ENCODE data around the gene DNAH3. TPM values are rescaled to one million over a fixed set of nuclear protein-coding genes. Genes with fewer than 3 reads are reported as not detected.
"Not testable (repeated sequence)": the region's sequence is repeated elsewhere in the genome, so short reads cannot be mapped to it uniquely, and the experiment has no call there.

Gene DNAH3
- total and polyA plus RNA-seq, 2 donors, result 0.09 to 0.30 TPM

DNA sequence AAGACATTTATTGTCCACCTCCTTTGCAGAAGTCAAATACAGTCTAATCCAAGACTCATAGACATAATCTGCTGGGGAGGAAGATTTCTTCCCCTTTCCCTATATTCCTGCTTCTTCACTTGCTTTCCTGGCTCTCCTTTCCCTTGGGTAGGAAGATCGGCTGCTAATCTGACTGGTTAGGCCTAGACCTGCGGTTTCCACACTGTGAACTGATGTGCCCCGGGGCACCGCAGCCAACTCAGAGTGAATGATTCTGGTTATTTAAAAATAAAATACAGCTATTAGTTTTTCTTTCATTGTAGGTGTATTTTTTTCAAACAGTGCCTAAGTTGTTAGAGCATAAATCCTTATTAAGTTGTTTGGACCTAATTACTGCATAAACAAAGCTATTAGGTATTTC lies 78.9 kb downstream of the DNAH3 start:
- Histone ChIP-seq H3K27me3 (ENCODE audit: control insufficient read depth in 2 of 2, insufficient read depth in 1 of 2, low read length in 1 of 2) (no peaks in the 10 kb centered on the region), H3K9me3 (ENCODE audit: control insufficient read depth in 2 of 2, insufficient read depth in 1 of 2, low read length in 1 of 2) (no peaks in the 10 kb centered on the region), H3K4me1 (ENCODE audit: control insufficient read depth in 2 of 2, insufficient read depth in 2 of 2, low read length in 2 of 2) (no peaks in the 10 kb centered on the region), H3K27ac (ENCODE audit: low read depth in 1 of 2, low read length in 1 of 2) (no peak overlapping the region), H3K4me3 (ENCODE audit: low read length in 2 of 2) (no peak overlapping the region), H3K36me3 (ENCODE audit: control insufficient read depth in 2 of 2, insufficient read depth in 2 of 2, low read length in 1 of 2) (no peaks in the 10 kb centered on the region)
- 98% methylated on average over 4 of the region's 4 CpGs for WGBS
- no peak for DNase-seq (ENCODE audit: low read depth in 6 of 9, low spot score in 9 of 9)

DNA sequence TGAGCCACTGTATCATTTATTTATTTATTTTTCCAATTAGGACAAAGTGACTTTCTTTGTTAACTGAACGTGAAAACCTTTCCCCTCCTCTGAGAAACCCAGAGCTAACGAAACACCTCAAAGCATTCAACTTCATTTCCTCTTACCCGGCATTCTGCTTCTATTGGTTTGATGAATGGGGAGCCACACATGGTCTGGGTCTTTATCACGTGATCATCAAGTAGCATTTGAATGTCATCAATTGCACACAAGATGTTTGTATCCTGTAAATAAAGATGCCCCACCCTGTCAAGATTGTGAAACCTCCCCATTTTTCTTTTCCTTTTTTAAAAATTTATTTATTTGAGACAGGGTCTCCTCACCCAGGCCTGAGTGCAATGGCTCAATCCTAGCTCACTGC lies 80.1 kb downstream of the DNAH3 start:
- no peak overlapping the region for H3K4me3 ChIP-seq (ENCODE audit: low read length in 2 of 2)
- H3K27ac ChIP-seq (ENCODE audit: low read depth in 1 of 2, low read length in 1 of 2), result no peak overlapping the region
- no peaks in the 10 kb centered on the region for H3K36me3 ChIP-seq (ENCODE audit: control insufficient read depth in 2 of 2, insufficient read depth in 2 of 2, low read length in 1 of 2)
- no peaks in the 10 kb centered on the region for H3K4me1 ChIP-seq (ENCODE audit: control insufficient read depth in 2 of 2, insufficient read depth in 2 of 2, low read length in 2 of 2)
- no peaks in the 10 kb centered on the region for H3K9me3 ChIP-seq (ENCODE audit: control insufficient read depth in 2 of 2, insufficient read depth in 1 of 2, low read length in 1 of 2)
- H3K27me3 ChIP-seq (ENCODE audit: control insufficient read depth in 2 of 2, insufficient read depth in 1 of 2, low read length in 1 of 2), result no peaks in the 10 kb centered on the region
- WGBS, result 87% methylated on average over 4 of the region's 4 CpGs
- no peak for DNase-seq (ENCODE audit: low read depth in 6 of 9, low spot score in 9 of 9)

DNA sequence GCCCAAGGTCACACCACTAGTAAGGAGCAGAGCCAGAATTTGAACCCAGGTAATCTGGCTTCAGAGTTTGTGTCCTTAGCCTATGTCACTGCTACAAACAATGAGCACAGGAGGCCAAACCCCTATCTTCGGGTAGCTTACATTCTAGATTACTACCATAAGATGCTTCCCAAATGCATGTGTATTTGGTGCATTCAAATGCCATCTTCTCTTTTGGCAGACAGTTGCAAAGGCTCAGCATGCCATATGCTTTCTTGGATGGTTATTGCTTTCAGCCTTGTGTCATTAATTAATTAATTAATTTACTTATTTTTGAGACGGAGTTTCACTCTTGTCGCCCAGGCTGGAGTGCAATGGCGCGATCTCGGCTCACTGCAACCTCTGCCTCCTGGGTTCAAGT lies 80.7 kb downstream of the DNAH3 start:
- Histone ChIP-seq H3K4me1 (ENCODE audit: control insufficient read depth in 2 of 2, insufficient read depth in 2 of 2, low read length in 2 of 2) (no peaks in the 10 kb centered on the region), H3K27ac (ENCODE audit: low read depth in 1 of 2, low read length in 1 of 2) (no peak overlapping the region), H3K4me3 (ENCODE audit: low read length in 2 of 2) (no peak overlapping the region), H3K36me3 (ENCODE audit: control insufficient read depth in 2 of 2, insufficient read depth in 2 of 2, low read length in 1 of 2) (no peaks in the 10 kb centered on the region), H3K27me3 (ENCODE audit: control insufficient read depth in 2 of 2, insufficient read depth in 1 of 2, low read length in 1 of 2) (no peaks in the 10 kb centered on the region), H3K9me3 (ENCODE audit: control insufficient read depth in 2 of 2, insufficient read depth in 1 of 2, low read length in 1 of 2) (no peaks in the 10 kb centered on the region)
- DNase-seq (ENCODE audit: low read depth in 6 of 9, low spot score in 9 of 9), result no peak
- 99% methylated on average over 6 of the region's 6 CpGs for WGBS

DNA sequence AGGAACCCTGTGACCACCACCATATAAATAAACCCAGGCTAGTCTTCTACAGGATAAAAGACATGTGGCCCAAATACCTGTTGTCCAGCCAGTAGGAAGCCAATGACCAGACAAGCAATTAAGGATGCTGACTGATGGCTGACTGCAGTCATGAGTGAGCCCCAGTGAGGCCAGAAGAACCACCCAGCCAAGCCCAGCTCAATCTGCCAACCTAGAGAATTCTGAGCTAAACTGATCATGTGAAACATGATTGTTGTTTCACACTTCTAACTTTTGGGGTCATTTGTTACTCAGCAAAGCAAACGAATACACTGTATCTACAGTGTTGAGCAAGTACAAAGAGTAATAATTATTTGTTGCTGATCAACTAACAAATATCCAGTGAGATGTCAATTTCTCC lies 86.4 kb downstream of the DNAH3 start:
- no peaks in the 10 kb centered on the region for H3K4me1 ChIP-seq (ENCODE audit: control insufficient read depth in 2 of 2, insufficient read depth in 2 of 2, low read length in 2 of 2)
- no peak overlapping the region for H3K27ac ChIP-seq (ENCODE audit: low read depth in 1 of 2, low read length in 1 of 2)
- no peak overlapping the region for H3K4me3 ChIP-seq (ENCODE audit: low read length in 2 of 2)
- no peaks in the 10 kb centered on the region for H3K36me3 ChIP-seq (ENCODE audit: control insufficient read depth in 2 of 2, insufficient read depth in 2 of 2, low read length in 1 of 2)
- no peak for DNase-seq (ENCODE audit: low read depth in 6 of 9, low spot score in 9 of 9)
- no peaks in the 10 kb centered on the region for H3K9me3 ChIP-seq (ENCODE audit: control insufficient read depth in 2 of 2, insufficient read depth in 1 of 2, low read length in 1 of 2)
- no peaks in the 10 kb centered on the region for H3K27me3 ChIP-seq (ENCODE audit: control insufficient read depth in 2 of 2, insufficient read depth in 1 of 2, low read length in 1 of 2)
- 96% methylated on average over 1 of the region's 1 CpG for whole genome bisulfite sequencing

DNA sequence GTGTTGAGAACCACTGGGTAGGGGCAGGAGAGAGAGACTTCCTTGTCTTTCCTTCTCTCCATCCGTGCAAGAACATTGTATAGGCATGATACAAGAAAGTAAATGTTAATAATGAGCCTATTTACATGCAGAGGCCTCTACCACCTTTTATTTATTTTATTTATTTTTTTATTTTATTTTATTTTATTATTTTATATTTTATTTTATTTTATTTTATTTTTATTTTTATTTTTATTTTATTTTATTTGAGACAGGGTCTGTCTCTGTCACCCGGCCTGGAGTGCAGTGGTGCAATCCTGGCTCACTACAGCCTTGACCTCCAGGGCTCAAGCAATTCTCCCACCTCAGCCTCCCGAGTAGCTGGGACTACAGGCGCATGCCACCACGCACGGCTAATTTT lies 87.3 kb downstream of the DNAH3 start:
- not testable (repeated sequence) for H3K4me3 ChIP-seq (ENCODE audit: low read length in 2 of 2); DNase-seq (ENCODE audit: low read depth in 6 of 9, low spot score in 9 of 9)
- 96% methylated on average over 6 of the region's 6 CpGs for WGBS

DNA sequence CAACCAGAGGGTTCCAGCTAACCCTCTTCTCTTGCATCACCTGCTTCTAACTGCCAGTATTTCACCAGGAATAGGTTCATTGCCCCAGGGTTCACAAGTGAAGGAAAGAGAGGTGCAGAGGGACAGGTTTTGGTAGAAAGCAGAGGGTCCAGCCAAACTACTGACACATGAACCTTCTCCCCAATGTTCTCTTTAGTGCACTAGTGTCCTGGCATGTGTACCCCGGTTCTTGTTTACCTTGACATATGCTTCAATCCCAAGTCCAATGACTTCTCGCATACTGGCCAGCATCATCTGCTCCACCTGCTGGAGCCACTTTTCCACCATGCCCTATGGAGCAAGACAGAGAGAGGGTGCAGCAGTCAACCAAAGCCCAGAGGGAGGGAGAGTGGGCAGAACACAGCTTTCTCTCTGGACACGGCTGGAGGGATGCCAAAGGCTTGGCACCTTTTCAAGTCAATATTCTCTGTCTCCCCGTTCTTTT lies 90.6 kb downstream of the DNAH3 start:
- Histone ChIP-seq H3K36me3 (ENCODE audit: control insufficient read depth in 2 of 2, insufficient read depth in 2 of 2, low read length in 1 of 2) (no peaks in the 10 kb centered on the region), H3K9me3 (ENCODE audit: control insufficient read depth in 2 of 2, insufficient read depth in 1 of 2, low read length in 1 of 2) (no peaks in the 10 kb centered on the region), H3K27ac (ENCODE audit: low read depth in 1 of 2, low read length in 1 of 2) (no peak overlapping the region), H3K4me3 (ENCODE audit: low read length in 2 of 2) (no peak overlapping the region), H3K4me1 (ENCODE audit: control insufficient read depth in 2 of 2, insufficient read depth in 2 of 2, low read length in 2 of 2) (no peaks in the 10 kb centered on the region), H3K27me3 (ENCODE audit: control insufficient read depth in 2 of 2, insufficient read depth in 1 of 2, low read length in 1 of 2) (no peaks in the 10 kb centered on the region)
- no peak for DNase-seq (ENCODE audit: low read depth in 6 of 9, low spot score in 9 of 9)
- WGBS, result 91% methylated on average over 4 of the region's 4 CpGs

More for the DNA sequence above, 87.3 kb downstream of the DNAH3 start:
- not testable (repeated sequence) for H3K36me3 ChIP-seq (ENCODE audit: control insufficient read depth in 2 of 2, insufficient read depth in 2 of 2, low read length in 1 of 2); H3K4me1 ChIP-seq (ENCODE audit: control insufficient read depth in 2 of 2, insufficient read depth in 2 of 2, low read length in 2 of 2); H3K27me3 ChIP-seq (ENCODE audit: control insufficient read depth in 2 of 2, insufficient read depth in 1 of 2, low read length in 1 of 2); H3K27ac ChIP-seq (ENCODE audit: low read depth in 1 of 2, low read length in 1 of 2); H3K9me3 ChIP-seq (ENCODE audit: control insufficient read depth in 2 of 2, insufficient read depth in 1 of 2, low read length in 1 of 2)

DNA sequence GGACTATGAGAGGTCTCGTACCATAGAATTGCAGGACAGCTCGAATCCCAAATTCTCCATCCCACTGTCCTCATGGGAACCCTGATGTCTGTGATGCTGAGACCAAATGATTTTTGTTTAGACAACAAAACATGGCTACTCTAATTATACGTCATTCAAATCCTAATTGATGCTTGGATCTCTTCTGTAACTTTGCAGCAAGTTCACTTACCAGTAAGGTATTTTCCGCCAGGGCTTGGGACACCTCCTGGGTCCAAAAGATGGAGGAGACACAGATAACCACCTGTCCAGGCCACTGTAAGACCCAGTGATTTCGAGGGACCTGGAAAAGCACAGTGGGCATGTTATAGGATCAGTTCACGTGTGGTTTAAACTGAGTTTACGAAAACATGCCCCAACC lies 92.8 kb downstream of the DNAH3 start:
- no peaks in the 10 kb centered on the region for H3K36me3 ChIP-seq (ENCODE audit: control insufficient read depth in 2 of 2, insufficient read depth in 2 of 2, low read length in 1 of 2)

DNA sequence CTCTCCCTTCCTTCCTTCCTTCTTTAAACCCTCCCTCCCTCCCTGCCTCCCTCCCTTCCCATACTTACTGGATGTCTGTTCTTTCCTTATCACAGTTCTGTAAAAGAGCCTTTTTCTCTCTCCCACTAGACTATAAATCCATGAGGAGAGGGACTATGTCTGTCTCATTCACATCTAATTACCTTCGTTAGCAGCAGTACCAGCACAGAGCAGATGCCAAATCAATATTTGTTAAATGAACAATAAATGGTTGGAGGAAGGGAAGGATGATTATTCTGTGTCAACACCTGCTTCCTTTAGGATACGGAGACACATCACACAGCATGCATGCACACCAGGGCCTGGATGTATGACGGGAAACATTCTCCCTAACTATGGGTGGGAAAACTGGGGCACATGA lies 94.2 kb downstream of the DNAH3 start:
- H3K4me3 ChIP-seq (ENCODE audit: low read length in 2 of 2), result no peak overlapping the region
- no peaks in the 10 kb centered on the region for H3K4me1 ChIP-seq (ENCODE audit: control insufficient read depth in 2 of 2, insufficient read depth in 2 of 2, low read length in 2 of 2)
- H3K9me3 ChIP-seq (ENCODE audit: control insufficient read depth in 2 of 2, insufficient read depth in 1 of 2, low read length in 1 of 2), result no peaks in the 10 kb centered on the region
- DNase-seq (ENCODE audit: low read depth in 6 of 9, low spot score in 9 of 9), result no peak
- H3K36me3 ChIP-seq (ENCODE audit: control insufficient read depth in 2 of 2, insufficient read depth in 2 of 2, low read length in 1 of 2), result no peaks in the 10 kb centered on the region
- no peaks in the 10 kb centered on the region for H3K27me3 ChIP-seq (ENCODE audit: control insufficient read depth in 2 of 2, insufficient read depth in 1 of 2, low read length in 1 of 2)
- H3K27ac ChIP-seq (ENCODE audit: low read depth in 1 of 2, low read length in 1 of 2), result no peak overlapping the region
- 77% methylated on average over 3 of the region's 3 CpGs for WGBS

More for the DNA sequence above, 92.8 kb downstream of the DNAH3 start:
- no peak for DNase-seq (ENCODE audit: low read depth in 6 of 9, low spot score in 9 of 9)
- H3K27ac ChIP-seq (ENCODE audit: low read depth in 1 of 2, low read length in 1 of 2), result no peak overlapping the region
- H3K4me1 ChIP-seq (ENCODE audit: control insufficient read depth in 2 of 2, insufficient read depth in 2 of 2, low read length in 2 of 2), result no peaks in the 10 kb centered on the region
- WGBS, result 88% methylated on average over 7 of the region's 7 CpGs
- no peak overlapping the region for H3K4me3 ChIP-seq (ENCODE audit: low read length in 2 of 2)
- H3K27me3 ChIP-seq (ENCODE audit: control insufficient read depth in 2 of 2, insufficient read depth in 1 of 2, low read length in 1 of 2), result no peaks in the 10 kb centered on the region
- no peaks in the 10 kb centered on the region for H3K9me3 ChIP-seq (ENCODE audit: control insufficient read depth in 2 of 2, insufficient read depth in 1 of 2, low read length in 1 of 2)

DNA sequence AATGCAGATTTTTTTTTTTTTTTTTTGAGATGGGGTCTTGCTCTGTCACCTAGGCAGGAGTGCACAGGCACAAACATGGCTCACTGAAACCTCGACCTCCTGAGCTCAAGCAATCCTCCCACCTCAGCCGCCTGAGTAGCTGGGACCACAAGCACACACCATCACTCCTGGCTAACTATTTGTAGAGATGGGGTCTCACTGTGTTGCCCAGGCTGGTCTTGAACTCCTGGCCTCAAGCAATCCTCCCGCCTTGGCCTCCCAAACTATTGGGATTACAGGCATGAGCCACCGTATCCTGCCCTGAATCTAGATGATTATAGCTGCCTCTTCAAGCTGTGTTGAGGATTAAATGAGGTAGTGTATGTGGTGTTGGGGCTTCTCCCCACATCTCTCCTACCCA lies 94.9 kb downstream of the DNAH3 start:
- not testable (repeated sequence) for DNase-seq (ENCODE audit: low read depth in 6 of 9, low spot score in 9 of 9); H3K4me1 ChIP-seq (ENCODE audit: control insufficient read depth in 2 of 2, insufficient read depth in 2 of 2, low read length in 2 of 2); H3K4me3 ChIP-seq (ENCODE audit: low read length in 2 of 2); H3K27me3 ChIP-seq (ENCODE audit: control insufficient read depth in 2 of 2, insufficient read depth in 1 of 2, low read length in 1 of 2); H3K36me3 ChIP-seq (ENCODE audit: control insufficient read depth in 2 of 2, insufficient read depth in 2 of 2, low read length in 1 of 2); H3K9me3 ChIP-seq (ENCODE audit: control insufficient read depth in 2 of 2, insufficient read depth in 1 of 2, low read length in 1 of 2); H3K27ac ChIP-seq (ENCODE audit: low read depth in 1 of 2, low read length in 1 of 2)
- WGBS, result 95% methylated on average over 4 of the region's 4 CpGs

DNA sequence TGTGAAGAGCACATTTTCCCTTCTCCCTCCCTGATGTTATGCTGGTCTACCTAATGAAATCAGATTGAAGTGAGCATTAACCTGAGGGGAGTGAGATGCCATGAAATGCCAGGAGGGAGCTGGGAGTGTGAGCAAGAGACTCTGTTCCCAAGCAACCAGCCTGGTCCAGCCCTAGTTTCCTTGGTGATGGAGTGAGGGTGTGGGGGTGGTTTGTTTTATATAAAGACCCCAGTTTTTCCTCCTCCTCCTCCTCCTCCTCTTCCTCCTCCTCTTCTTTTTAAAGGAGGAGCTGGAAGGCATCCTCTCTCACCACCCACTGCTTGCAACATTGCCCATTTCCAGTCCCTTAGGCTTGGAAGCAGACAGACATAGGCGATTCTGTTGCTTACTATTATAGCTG lies 97.1 kb downstream of the DNAH3 start:
- WGBS, result 95% methylated on average over 1 of the region's 1 CpG

More for the DNA sequence above, 97.1 kb downstream of the DNAH3 start:
- no peak overlapping the region for H3K4me3 ChIP-seq (ENCODE audit: low read length in 2 of 2)
- no peaks in the 10 kb centered on the region for H3K9me3 ChIP-seq (ENCODE audit: control insufficient read depth in 2 of 2, insufficient read depth in 1 of 2, low read length in 1 of 2)
- no peak for DNase-seq (ENCODE audit: low read depth in 6 of 9, low spot score in 9 of 9)
- H3K4me1 ChIP-seq (ENCODE audit: control insufficient read depth in 2 of 2, insufficient read depth in 2 of 2, low read length in 2 of 2), result no peaks in the 10 kb centered on the region
- H3K27ac ChIP-seq (ENCODE audit: low read depth in 1 of 2, low read length in 1 of 2), result no peak overlapping the region
- no peaks in the 10 kb centered on the region for H3K36me3 ChIP-seq (ENCODE audit: control insufficient read depth in 2 of 2, insufficient read depth in 2 of 2, low read length in 1 of 2)
- H3K27me3 ChIP-seq (ENCODE audit: control insufficient read depth in 2 of 2, insufficient read depth in 1 of 2, low read length in 1 of 2), result no peaks in the 10 kb centered on the region
